Testis (tissue), 2 donors: Measurements from ENCODE around the gene RNU6-9.

Source experiments
- POLR2A ChIP-seq: fragments of 450-650 bp; IDR thresholded peaks from one replicate; pipeline ENCODE4 v1.6.1; 2017; ENCODE audit warnings: antibody characterized with exemption, mild to moderate bottlenecking, moderate library complexity
- TF ChIP-seq, protein P1 (sequence below), 3 experiments: fragments of 450-650 bp in 2 of 3; fragments of 200-600 bp in 1 of 3; sonication (generic) in 1 of 3; IDR thresholded peaks; one replicate each; pipeline ENCODE4 v1.5.1; 2016 to 2019; ENCODE audit warnings: antibody characterized with exemption in 3 of 3, mild to moderate bottlenecking in 2 of 3, moderate library complexity in 1 of 3

DNA sequence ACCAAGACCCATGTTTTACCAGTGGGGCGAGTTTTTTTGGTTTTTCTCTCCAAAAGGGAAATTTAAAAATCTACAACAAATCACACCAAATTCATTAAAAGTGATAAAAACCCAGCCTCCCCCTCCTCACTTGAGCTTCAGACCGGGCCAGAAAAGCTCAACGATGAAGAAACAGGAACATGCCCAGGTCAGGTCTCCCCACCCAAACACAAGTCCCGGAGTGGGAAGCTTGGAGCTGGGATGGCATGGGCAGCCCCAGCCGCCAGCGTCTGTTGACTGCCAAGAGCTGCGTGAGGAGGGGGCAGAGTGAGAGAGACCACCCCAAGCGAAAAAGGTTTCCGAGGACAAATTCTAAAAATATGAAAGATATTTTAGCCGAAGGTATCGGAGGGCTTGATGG is 3.7 kb downstream of the RNU6-9 start:
- TF ChIP-seq, protein P1, sequence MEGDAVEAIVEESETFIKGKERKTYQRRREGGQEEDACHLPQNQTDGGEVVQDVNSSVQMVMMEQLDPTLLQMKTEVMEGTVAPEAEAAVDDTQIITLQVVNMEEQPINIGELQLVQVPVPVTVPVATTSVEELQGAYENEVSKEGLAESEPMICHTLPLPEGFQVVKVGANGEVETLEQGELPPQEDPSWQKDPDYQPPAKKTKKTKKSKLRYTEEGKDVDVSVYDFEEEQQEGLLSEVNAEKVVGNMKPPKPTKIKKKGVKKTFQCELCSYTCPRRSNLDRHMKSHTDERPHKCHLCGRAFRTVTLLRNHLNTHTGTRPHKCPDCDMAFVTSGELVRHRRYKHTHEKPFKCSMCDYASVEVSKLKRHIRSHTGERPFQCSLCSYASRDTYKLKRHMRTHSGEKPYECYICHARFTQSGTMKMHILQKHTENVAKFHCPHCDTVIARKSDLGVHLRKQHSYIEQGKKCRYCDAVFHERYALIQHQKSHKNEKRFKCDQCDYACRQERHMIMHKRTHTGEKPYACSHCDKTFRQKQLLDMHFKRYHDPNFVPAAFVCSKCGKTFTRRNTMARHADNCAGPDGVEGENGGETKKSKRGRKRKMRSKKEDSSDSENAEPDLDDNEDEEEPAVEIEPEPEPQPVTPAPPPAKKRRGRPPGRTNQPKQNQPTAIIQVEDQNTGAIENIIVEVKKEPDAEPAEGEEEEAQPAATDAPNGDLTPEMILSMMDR (IDR thresholded peaks at IDR 0.05) = no peak
- TF ChIP-seq POLR2A = no peak
